ENCODE data around the gene TRIM14. TPM values are rescaled to one million over a fixed set of nuclear protein-coding genes. Genes with fewer than 3 reads are reported as not detected.

Gene TRIM14
- total RNA-seq, 4 donors from 2014 or later = 7.5 to 12.5 (median 10.5) TPM

- peaks cover 0 to 10% (median 0%) of the 10 kb centered on the region in 3 donors for H3K4me1 ChIP-seq
- WGBS, 2 donors (ENCODE audit: low coverage in 1 of 2) = 39 to 64% methylated on average over 5 to 6 of the region's 6 CpGs
- H3K9me3 ChIP-seq = no peaks in the 10 kb centered on the region
- H3K36me3 ChIP-seq = peaks cover 0 to 38% of the 10 kb centered on the region in 2 donors
- peak; percentile 76 for ATAC-seq
- TF ChIP-seq POLR2A (IDR thresholded peaks at IDR 0.05) = no peak
- no peak for TF ChIP-seq POLR2AphosphoS5 (IDR thresholded peaks at IDR 0.05)
- no peak for TF ChIP-seq EP300 (IDR thresholded peaks at IDR 0.05)
- TF ChIP-seq CTCF (IDR thresholded peaks at IDR 0.05) = no peak
- peak overlapping the region in 1 of 4 donors; percentile 28 for H3K27ac ChIP-seq
- no peak overlapping the region for H3K4me3 ChIP-seq
- H3K27me3 ChIP-seq = no peaks in the 10 kb centered on the region
These were observed 43.7 kb downstream of the TRIM14 start for GRCh38 chr9:98075332-98075805.

- peaks cover 0 to 31% of the 10 kb centered on the region in 2 donors for H3K36me3 ChIP-seq
- peak overlapping the region in 1 of 4 donors; percentile 28 for H3K27ac ChIP-seq
- no peak overlapping the region for H3K4me3 ChIP-seq
- TF ChIP-seq POLR2AphosphoS5 (IDR thresholded peaks at IDR 0.05) = no peak
- TF ChIP-seq CTCF (IDR thresholded peaks at IDR 0.05) = peak; percentile 68 to 90 (median 80)
- WGBS, 2 donors (ENCODE audit: low coverage in 1 of 2) = 5 to 27% methylated on average over 3 to 4 of the region's 13 CpGs
- peaks cover 0 to 10% (median 0%) of the 10 kb centered on the region in 3 donors for H3K4me1 ChIP-seq
- H3K9me3 ChIP-seq = no peaks in the 10 kb centered on the region
- H3K27me3 ChIP-seq = no peaks in the 10 kb centered on the region
- ATAC-seq = no peak
These were observed 44.7 kb downstream of the TRIM14 start for GRCh38 chr9:98074115-98074990.

GRCh38 chr9:98071737-98072136, 47.3 kb downstream of the TRIM14 start:
- Histone ChIP-seq H3K27me3 (no peaks in the 10 kb centered on the region), H3K27ac (no peak overlapping the region), H3K36me3 (peaks cover 0 to 16% of the 10 kb centered on the region in 2 donors), H3K4me1 (peaks cover 0 to 10% (median 0%) of the 10 kb centered on the region in 3 donors), H3K9me3 (no peaks in the 10 kb centered on the region), H3K4me3 (no peak overlapping the region)
- no peak for ATAC-seq
- TF ChIP-seq POLR2A (IDR thresholded peaks at IDR 0.05) = no peak
- no peak for TF ChIP-seq CTCF (IDR thresholded peaks at IDR 0.05)
- no peak for TF ChIP-seq POLR2AphosphoS5 (IDR thresholded peaks at IDR 0.05)
- TF ChIP-seq EP300 (IDR thresholded peaks at IDR 0.05) = no peak
- WGBS, 2 donors (ENCODE audit: low coverage in 1 of 2) = 94 to 95% methylated on average over 3 to 5 of the region's 9 CpGs

GRCh38 chr9:98070704-98071103, 48.3 kb downstream of the TRIM14 start:
- Histone ChIP-seq H3K27ac (no peak overlapping the region), H3K9me3 (no peaks in the 10 kb centered on the region), H3K4me3 (no peak overlapping the region), H3K4me1 (peaks cover 0 to 10% (median 0%) of the 10 kb centered on the region in 3 donors), H3K27me3 (no peaks in the 10 kb centered on the region), H3K36me3 (peaks cover 0 to 27% of the 10 kb centered on the region in 2 donors)
- ATAC-seq = no peak
- WGBS, 2 donors (ENCODE audit: low coverage in 1 of 2) = 93 to 97% methylated on average over 7 of the region's 7 CpGs
- TF ChIP-seq CTCF (IDR thresholded peaks at IDR 0.05) (no peak), POLR2AphosphoS5 (IDR thresholded peaks at IDR 0.05) (no peak), EP300 (IDR thresholded peaks at IDR 0.05) (no peak), POLR2A (IDR thresholded peaks at IDR 0.05) (no peak)

All from gastroesophageal sphincter (tissue), 4 donors.